HEK293 (cell line): Measurements from ENCODE around the gene SLC16A4.

Experiments used
- BCL11A ChIP-seq: fragments of 450-650 bp; formaldehyde crosslinking; IDR thresholded peaks from 2 replicates; pipeline ENCODE4 v1.5.1; 2016; ENCODE audit warnings: low read depth, missing biosample characterization, missing genetic modification characterization
- CTCF ChIP-seq: fragments of 450-650 bp; formaldehyde crosslinking; IDR thresholded peaks from 2 replicates; pipeline ENCODE4 v1.5.1; 2016; ENCODE audit warnings: missing biosample characterization, missing genetic modification characterization
- ZBTB21 ChIP-seq: fragments of 450-650 bp; formaldehyde crosslinking; IDR thresholded peaks from 2 replicates; pipeline ENCODE4 v1.5.1; 2017; ENCODE audit warnings: missing biosample characterization, missing genetic modification characterization
- ZEB2 ChIP-seq: fragments of 450-650 bp; formaldehyde crosslinking; IDR thresholded peaks from 2 replicates; pipeline ENCODE4 v1.5.1; 2016; ENCODE audit warnings: missing biosample characterization, missing genetic modification characterization
- ZNF18 ChIP-seq: fragments of 450-650 bp; formaldehyde crosslinking; IDR thresholded peaks from 2 replicates; pipeline ENCODE4 v1.5.1; 2016; ENCODE audit warnings: missing biosample characterization, missing genetic modification characterization
- ZNF596 ChIP-seq: fragments of 450-650 bp; IDR thresholded peaks from 2 replicates; pipeline ENCODE4 v1.5.0; 2018; ENCODE audit warnings: missing biosample characterization, mild to moderate bottlenecking, missing genetic modification characterization, moderate library complexity
- ZNF624 ChIP-seq: fragments of 450-650 bp; formaldehyde crosslinking; IDR thresholded peaks from 2 replicates; pipeline ENCODE4 v1.5.1; 2017; ENCODE audit warnings: missing biosample characterization, missing genetic modification characterization
- ZNF707 ChIP-seq: fragments of 450-650 bp; formaldehyde crosslinking; IDR thresholded peaks from 2 replicates; pipeline ENCODE4 v1.5.1; 2016; ENCODE audit warnings: missing biosample characterization, missing genetic modification characterization
- ZNF747 ChIP-seq: fragments of 450-650 bp; formaldehyde crosslinking; IDR thresholded peaks from 2 replicates; pipeline ENCODE4 v1.5.1; 2016; ENCODE audit warnings: missing biosample characterization, missing genetic modification characterization
- TF ChIP-seq, protein P1 (sequence below): fragments of 450-650 bp; formaldehyde crosslinking; IDR thresholded peaks from 2 replicates; pipeline ENCODE4 v1.5.1; 2016; ENCODE audit warnings: missing biosample characterization, missing genetic modification characterization
- TF ChIP-seq, protein P2 (sequence below): fragments of 450-650 bp; formaldehyde crosslinking; IDR thresholded peaks from 2 replicates; pipeline ENCODE4 v1.5.1; 2016; ENCODE audit warnings: missing biosample characterization, missing genetic modification characterization, low read depth
- TF ChIP-seq, protein P3 (sequence below): fragments of 450-650 bp; formaldehyde crosslinking; IDR thresholded peaks from 2 replicates; pipeline ENCODE4 v1.5.1; 2017; ENCODE audit warnings: missing biosample characterization, missing genetic modification characterization

- TF ChIP-seq BCL11A (no peak), CTCF (tag by site-specific recombination) (no peak), ZNF707 (no peak), ZNF624 (tag by site-specific recombination) (no peak), ZNF747 (tag by site-specific recombination) (no peak), ZNF596 (no peak), ZEB2 (tag by site-specific recombination) (no peak), ZBTB21 (tag by site-specific recombination) (no peak), ZNF18 (tag by site-specific recombination) (no peak)
- TF ChIP-seq, protein P1, sequence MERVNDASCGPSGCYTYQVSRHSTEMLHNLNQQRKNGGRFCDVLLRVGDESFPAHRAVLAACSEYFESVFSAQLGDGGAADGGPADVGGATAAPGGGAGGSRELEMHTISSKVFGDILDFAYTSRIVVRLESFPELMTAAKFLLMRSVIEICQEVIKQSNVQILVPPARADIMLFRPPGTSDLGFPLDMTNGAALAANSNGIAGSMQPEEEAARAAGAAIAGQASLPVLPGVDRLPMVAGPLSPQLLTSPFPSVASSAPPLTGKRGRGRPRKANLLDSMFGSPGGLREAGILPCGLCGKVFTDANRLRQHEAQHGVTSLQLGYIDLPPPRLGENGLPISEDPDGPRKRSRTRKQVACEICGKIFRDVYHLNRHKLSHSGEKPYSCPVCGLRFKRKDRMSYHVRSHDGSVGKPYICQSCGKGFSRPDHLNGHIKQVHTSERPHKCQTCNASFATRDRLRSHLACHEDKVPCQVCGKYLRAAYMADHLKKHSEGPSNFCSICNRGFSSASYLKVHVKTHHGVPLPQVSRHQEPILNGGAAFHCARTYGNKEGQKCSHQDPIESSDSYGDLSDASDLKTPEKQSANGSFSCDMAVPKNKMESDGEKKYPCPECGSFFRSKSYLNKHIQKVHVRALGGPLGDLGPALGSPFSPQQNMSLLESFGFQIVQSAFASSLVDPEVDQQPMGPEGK (tag by site-specific recombination): no peak
- TF ChIP-seq, protein P2, sequence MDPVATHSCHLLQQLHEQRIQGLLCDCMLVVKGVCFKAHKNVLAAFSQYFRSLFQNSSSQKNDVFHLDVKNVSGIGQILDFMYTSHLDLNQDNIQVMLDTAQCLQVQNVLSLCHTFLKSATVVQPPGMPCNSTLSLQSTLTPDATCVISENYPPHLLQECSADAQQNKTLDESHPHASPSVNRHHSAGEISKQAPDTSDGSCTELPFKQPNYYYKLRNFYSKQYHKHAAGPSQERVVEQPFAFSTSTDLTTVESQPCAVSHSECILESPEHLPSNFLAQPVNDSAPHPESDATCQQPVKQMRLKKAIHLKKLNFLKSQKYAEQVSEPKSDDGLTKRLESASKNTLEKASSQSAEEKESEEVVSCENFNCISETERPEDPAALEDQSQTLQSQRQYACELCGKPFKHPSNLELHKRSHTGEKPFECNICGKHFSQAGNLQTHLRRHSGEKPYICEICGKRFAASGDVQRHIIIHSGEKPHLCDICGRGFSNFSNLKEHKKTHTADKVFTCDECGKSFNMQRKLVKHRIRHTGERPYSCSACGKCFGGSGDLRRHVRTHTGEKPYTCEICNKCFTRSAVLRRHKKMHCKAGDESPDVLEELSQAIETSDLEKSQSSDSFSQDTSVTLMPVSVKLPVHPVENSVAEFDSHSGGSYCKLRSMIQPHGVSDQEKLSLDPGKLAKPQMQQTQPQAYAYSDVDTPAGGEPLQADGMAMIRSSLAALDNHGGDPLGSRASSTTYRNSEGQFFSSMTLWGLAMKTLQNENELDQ: no peak
- TF ChIP-seq, protein P3, sequence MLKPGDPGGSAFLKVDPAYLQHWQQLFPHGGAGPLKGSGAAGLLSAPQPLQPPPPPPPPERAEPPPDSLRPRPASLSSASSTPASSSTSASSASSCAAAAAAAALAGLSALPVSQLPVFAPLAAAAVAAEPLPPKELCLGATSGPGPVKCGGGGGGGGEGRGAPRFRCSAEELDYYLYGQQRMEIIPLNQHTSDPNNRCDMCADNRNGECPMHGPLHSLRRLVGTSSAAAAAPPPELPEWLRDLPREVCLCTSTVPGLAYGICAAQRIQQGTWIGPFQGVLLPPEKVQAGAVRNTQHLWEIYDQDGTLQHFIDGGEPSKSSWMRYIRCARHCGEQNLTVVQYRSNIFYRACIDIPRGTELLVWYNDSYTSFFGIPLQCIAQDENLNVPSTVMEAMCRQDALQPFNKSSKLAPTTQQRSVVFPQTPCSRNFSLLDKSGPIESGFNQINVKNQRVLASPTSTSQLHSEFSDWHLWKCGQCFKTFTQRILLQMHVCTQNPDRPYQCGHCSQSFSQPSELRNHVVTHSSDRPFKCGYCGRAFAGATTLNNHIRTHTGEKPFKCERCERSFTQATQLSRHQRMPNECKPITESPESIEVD (tag by site-specific recombination): no peak
These were observed 730 bp downstream of the SLC16A4 start for GRCh38 chr1:110390096-110390495.
